Upper lobe of right lung (tissue), 1 donor: ENCODE results near the gene TENT5C. TPM values are rescaled to one million over a fixed set of nuclear protein-coding genes. Genes with fewer than 3 reads are reported as not detected.
"Not testable (repeated sequence)": the region's sequence is repeated elsewhere in the genome, so short reads cannot be mapped to it uniquely, and the experiment has no call there.

Experiments
- ATAC-seq: fragments of 200-7000 bp; cut with Tn5 transposase; one replicate; pipeline ENCODE4 v1.9.1; 2020; ENCODE audit warnings: mild to moderate bottlenecking, moderate library complexity
- DNase-seq: peaks from one replicate; pipeline ENCODE4 v3.0.0-alpha.2; 2020
- H3K27ac ChIP-seq: fragments of 200-600 bp; one replicate; pipeline ENCODE4 v1.8.0; 2022
- H3K27me3 ChIP-seq: fragments of 200-600 bp; one replicate; pipeline ENCODE4 v1.8.0; 2022; ENCODE audit warnings: mild to moderate bottlenecking
- H3K36me3 ChIP-seq: fragments of 200-600 bp; one replicate; pipeline ENCODE4 v1.8.0; 2022
- H3K4me1 ChIP-seq: fragments of 200-600 bp; one replicate; pipeline ENCODE4 v1.8.0; 2022
- H3K4me3 ChIP-seq: fragments of 200-600 bp; one replicate; pipeline ENCODE4 v1.8.0; 2022; ENCODE audit warnings: mild to moderate bottlenecking
- H3K9me3 ChIP-seq: fragments of 200-600 bp; one replicate; pipeline ENCODE4 v1.8.0; 2022
- CTCF ChIP-seq: fragments of 200-600 bp; IDR thresholded peaks from one replicate; pipeline ENCODE4 v1.8.0; 2022; ENCODE audit warnings: antibody characterized with exemption
- intact Hi-C: fragments of 100-400 bp; cut with DNase I; formaldehyde crosslinking; loops from one replicate; pipeline ENCODE4 v1.11.0; 2022
- long read RNA-seq: library from polyadenylated mRNA; unstranded; transcript quantifications from one replicate; pipeline ENCODE4 v2.0.0, GENCODE V29; 2021
- total RNA-seq: library from RNA; stranded (reverse); fragmentation: NEBNext Ultra II Directional; extraction: Animal tissue kit (Norgen Biotek cat#: 25700); gene quantifications from one replicate; pipeline ENCODE4 v1.2.1, GENCODE V29; 2021
- donor health status: DM: no; HTN: yes; CAD: no; lungs with severe emphysema.

TENT5C gene
- 13.7 TPM for total RNA-seq
- long read RNA-seq, full-length matches to known transcripts, result 20 of 24 reads
- long read RNA-seq, partial matches to known transcripts, result 0 of 24 reads
- long read RNA-seq, other reads (novel, unspliced or antisense), result 4 of 24 reads

GRCh38 chr1:117605774-117606648 lies at the start of gene TENT5C:
TSS of gene TENT5C (plus strand) at chr1:117606048. CDS start at chr1:117622869, 16,821 bp downstream.
- TF ChIP-seq CTCF, result no peak
- ATAC-seq (peak; percentile 98), DNase-seq (peak; percentile 99)
- Histone ChIP-seq H3K27ac (peak within 1 kb of the TSS; percentile 89), H3K36me3 (no peaks in the 10 kb centered on the region), H3K9me3 (no peaks in the 10 kb centered on the region), H3K4me1 (peaks cover 17% of the 10 kb centered on the region), H3K4me3 (peak within 1 kb of the TSS; percentile 60), H3K27me3 (no peaks in the 10 kb centered on the region)
- intact Hi-C loops, result no loop called here

GRCh38 chr1:117556341-117556740 lies 49.5 kb upstream of the TENT5C start:
- intact Hi-C loops, result no loop called here
- no peak for TF ChIP-seq CTCF
- DNase-seq, result no peak
- Histone ChIP-seq H3K9me3 (no peaks in the 10 kb centered on the region), H3K27ac (no peak overlapping the region), H3K4me1 (no peaks in the 10 kb centered on the region), H3K36me3 (no peaks in the 10 kb centered on the region), H3K27me3 (no peaks in the 10 kb centered on the region), H3K4me3 (no peak overlapping the region)
- no peak for ATAC-seq

- DNase-seq (no peak), ATAC-seq (no peak)
- Histone ChIP-seq H3K36me3 (no peaks in the 10 kb centered on the region), H3K4me1 (no peaks in the 10 kb centered on the region), H3K27ac (no peak overlapping the region), H3K9me3 (no peaks in the 10 kb centered on the region), H3K27me3 (no peaks in the 10 kb centered on the region), H3K4me3 (no peak overlapping the region)
- intact Hi-C loops, result no loop called here
- no peak for TF ChIP-seq CTCF
Measured at GRCh38 chr1:117556976-117557375, 48.9 kb upstream of the TENT5C start.

- H3K4me3 ChIP-seq, H3K27me3 ChIP-seq, H3K4me1 ChIP-seq, H3K27ac ChIP-seq, DNase-seq, intact Hi-C loops, H3K36me3 ChIP-seq, ATAC-seq, H3K9me3 ChIP-seq: not testable (repeated sequence)
Measured at GRCh38 chr1:117558451-117558850, 47.4 kb upstream of the TENT5C start.

- no peaks in the 10 kb centered on the region for H3K36me3 ChIP-seq
- H3K27ac ChIP-seq, result no peak overlapping the region
- no peaks in the 10 kb centered on the region for H3K27me3 ChIP-seq
- intact Hi-C loops, result no loop called here
- no peak overlapping the region for H3K4me3 ChIP-seq
- ATAC-seq (no peak), DNase-seq (no peak)
- H3K9me3 ChIP-seq, result no peaks in the 10 kb centered on the region
- no peaks in the 10 kb centered on the region for H3K4me1 ChIP-seq
- TF ChIP-seq CTCF, result no peak
Measured at GRCh38 chr1:117559139-117559538, 46.7 kb upstream of the TENT5C start.

GRCh38 chr1:117559985-117560384 lies 45.9 kb upstream of the TENT5C start:
- no peaks in the 10 kb centered on the region for H3K9me3 ChIP-seq
- no peak overlapping the region for H3K4me3 ChIP-seq
- H3K27ac ChIP-seq, result no peak overlapping the region
- TF ChIP-seq CTCF, result no peak
- no peak for ATAC-seq
- H3K27me3 ChIP-seq, result no peaks in the 10 kb centered on the region
- intact Hi-C loops, result no loop called here
- H3K36me3 ChIP-seq, result no peaks in the 10 kb centered on the region
- H3K4me1 ChIP-seq, result no peaks in the 10 kb centered on the region
- DNase-seq, result no peak
